GM18508 (cell line): ENCODE results near the gene TOM1L2.
"Not testable (repeated sequence)": the region's sequence is repeated elsewhere in the genome, so short reads cannot be mapped to it uniquely, and the experiment has no call there.

Source experiments
- ATAC-seq: cut with Tn5 transposase; IDR thresholded peaks from one replicate; pipeline ENCODE4 v1.9.1; 2021; ENCODE audit warnings: moderate number of reproducible peaks; ENCODE audit not compliant: insufficient read depth, unreplicated experiment

The TOM1L2 gene

DNA sequence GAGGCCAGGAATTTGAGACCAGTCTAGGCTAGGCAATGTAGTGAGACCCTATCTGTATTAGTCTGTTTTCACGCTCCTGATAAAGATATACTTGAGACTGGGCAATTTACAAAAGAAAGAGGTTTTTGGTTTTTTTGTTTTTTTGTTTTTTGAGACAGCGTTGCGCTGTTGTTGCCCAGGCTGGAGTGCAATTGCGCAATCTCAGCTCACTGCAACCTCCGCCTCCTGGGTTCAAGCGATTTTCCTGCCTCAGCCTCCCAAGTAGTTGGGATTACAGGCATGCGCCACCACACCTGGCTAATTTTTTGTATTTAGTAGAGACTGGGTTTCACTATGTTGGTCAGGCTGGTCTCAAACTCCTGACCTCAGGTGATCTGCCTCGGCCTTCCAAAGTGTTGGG, 23.7 kb upstream of the TOM1L2 start:
- not testable (repeated sequence) for ATAC-seq

DNA sequence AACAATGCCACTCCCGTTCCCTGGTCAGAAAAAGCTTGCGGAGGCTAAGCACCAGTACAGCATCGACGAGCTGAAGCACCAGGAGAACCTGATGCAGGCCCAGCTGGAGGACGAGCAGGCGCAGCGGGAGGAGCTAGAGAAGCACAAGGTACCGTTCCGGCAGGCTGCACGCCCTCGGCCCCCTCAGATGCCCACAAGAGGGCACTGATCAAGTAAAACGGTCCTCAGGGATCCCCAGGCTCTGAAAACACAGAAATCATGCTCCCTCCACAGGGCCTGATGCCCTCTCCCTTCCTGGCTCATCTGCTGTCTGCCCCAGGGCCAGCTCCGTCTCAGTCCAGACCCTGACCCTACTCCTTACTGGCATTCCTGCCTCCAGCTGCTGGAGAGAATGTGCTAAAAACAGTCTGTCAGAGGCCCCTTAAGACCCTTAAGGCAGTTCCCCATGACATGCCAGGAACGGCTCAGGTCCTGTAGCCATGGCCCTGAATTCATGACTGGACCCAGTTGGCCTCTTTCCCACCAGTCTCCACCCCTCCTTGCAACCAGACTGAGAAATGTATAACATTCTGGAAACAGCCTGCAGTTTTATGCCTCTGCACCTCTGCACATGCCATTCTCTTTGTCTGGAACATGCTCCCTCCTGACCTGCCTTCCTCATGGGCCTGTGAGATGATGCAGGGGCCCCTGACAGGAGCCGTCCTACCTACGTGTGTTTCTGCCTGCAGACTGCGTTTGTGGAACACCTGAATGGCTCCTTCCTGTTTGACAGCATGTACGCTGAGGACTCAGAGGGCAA, 22.3 kb upstream of the TOM1L2 start:
- ATAC-seq: no peak

DNA sequence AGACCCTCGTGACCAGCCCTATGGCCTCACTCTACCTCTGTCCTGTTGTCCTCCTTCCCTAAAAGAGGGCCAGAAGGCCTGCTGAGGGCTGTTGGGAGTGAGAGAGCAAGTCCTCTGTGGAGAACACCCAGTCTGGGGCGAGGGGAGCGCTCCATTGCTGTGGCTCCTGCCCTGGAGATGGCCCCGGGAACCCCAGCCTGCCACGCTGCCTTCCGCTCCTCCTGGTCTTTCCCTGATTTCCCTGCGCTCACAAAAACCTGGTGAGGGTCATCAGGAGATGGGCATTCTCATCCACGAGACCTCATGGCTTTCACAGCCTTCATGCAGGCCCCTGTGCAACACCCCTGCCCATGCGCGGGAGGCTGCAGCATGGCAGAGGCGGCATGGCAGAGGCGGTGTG, 21.7 kb upstream of the TOM1L2 start:
- no peak for ATAC-seq

DNA sequence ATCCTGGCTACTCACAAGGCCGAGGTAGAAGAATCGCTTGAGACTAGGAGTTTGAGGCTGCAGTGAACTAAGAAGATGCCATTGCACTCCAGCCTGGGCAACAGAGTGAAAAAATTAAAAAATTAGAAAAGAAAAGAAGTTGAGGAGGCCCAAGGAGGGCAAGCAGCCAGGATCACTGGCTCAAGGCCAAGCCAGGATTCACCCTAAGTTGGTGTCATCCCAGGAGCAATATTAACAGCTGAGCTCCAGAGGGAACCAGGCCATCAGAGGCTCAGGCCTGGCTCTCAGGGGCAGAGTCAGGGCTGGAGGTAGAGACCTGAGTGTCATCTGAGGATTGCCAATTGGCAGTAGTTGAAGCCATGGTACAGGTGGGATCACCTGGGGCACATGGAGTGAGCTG, 21.2 kb upstream of the TOM1L2 start:
- no peak for ATAC-seq

DNA sequence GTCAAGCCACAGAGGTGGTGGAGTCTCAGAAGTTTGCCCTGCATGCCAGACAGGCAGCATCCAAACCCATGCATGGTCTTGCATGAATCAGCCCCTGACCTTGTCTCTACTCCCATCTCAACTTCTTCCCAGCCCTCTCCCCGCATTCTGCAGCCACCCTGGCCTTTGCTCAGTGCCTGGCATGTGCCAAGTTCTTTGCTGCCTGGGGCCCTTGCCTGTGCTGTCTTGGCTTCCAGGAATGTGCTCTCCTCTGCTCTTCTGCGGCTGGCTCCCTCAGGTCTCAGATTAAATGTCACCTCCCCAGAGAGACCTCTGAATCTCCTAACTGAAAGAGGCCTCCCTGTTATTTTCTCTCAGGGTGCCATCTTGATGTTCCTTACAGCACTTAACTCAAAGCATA, 18.1 kb upstream of the TOM1L2 start:
- ATAC-seq: no peak

DNA sequence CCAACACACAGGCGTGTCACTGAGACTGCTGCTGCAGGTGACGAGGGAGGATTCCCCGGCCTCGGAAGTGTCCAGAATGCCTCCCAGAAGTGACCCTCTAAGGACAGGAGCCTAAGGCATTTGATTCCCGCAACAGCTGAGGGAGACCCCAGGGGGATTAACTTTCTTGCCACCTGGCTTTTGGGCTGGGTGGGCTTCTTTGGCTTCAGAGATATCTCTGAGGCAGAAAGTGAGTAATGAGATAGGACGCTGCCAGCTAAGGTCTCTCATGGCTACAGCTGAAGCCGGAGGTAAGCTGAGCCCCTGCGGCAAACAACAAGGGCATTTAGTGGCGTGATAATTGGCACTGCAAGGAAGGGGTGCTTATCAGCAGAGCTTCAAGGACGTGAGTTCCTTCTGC, 17.4 kb upstream of the TOM1L2 start:
- no peak for ATAC-seq

DNA sequence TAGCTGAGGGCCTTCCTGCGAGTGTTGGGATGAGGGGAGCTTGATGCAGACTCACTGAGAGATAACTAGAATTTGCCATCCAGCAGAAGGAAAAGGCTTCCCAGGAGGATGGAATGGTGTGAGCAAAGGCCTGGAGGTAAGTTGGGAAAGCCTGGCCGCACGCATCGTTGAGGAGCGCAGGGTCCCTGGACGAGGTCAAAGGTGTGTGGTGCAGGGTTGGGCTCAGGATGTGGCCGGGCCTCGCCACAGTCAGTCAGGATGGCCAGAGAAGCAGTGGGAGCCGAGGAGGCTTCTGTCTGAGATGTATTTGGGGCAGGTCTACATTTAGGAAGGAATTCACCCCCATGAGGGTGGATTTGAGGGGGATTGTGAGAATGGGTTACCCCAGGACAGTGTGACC, 16.9 kb upstream of the TOM1L2 start:
- ATAC-seq: no peak

DNA sequence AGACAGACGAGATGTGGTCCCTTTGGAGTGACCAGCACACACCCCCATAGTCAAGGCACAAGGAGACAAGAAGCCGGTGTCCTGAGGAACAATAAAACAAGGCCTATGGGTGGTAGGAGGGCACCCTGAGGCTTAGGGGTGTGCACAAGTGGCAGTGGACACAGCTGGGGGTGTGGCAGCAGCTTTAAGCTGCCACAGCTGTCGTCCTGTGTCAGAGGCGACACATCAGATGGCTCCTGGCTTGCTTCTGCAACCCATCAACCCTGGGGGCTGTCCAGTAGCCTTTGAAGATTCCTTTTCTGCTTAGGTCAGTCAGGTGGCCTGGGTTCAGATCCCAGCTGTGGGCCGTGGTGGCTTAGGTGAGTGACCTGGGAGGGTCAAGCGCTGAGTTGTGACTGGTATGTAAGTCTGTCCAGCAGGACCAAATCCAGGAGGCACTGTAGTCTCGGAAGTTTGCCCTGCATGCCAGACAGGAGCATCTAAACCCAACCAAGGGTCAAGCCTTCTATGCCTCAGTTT, 16.3 kb upstream of the TOM1L2 start:
- no peak for ATAC-seq

DNA sequence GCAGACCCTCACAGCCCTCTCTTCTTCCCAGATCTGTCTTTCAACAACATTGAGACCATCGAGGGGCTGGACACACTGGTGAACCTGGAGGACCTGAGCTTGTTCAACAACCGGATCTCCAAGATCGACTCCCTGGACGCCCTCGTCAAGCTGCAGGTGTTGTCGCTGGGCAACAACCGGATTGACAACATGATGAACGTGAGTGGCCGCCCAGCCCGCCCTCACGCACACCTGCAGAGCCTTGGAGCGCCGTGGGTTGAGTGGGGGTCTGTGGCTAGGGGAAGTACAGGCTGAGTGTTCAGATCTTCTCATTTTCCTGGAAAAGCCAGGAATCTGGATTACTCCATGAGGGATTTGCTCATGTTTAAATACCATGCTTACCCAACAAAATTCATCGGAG, 15.7 kb upstream of the TOM1L2 start:
- ATAC-seq: no peak

DNA sequence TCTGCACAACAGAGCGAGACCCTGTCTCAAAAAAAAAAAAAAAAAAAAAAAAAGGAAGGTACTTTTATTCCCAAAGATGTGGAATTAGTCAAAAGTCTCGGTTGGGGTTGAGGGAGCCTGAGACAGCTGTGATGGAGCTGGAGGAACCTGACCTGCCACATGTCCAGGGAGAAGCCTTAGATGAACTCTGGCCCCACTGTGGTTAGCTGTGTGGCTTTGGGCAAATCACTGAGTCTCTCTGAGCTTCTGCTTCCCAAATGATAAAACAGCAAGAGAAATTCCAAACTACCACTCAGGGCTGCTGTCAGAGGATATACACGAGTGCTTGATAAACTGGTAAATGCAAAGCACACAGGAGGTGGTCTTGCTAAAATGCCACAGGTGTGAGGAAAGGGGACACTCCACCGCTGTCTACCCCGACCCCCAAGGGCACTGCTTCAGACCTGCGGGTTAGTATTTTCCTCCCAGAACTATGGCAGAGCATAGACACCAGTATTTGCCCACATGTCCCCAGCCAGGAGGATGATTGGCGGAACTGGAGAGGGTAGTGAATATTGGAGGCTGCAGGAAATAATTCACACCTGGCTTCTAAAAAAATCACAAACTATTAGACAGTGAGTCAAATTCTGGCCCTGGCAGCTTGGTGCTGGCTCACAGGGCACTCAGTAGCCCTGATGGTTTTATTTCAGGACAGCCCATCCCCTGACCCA, 15.1 kb upstream of the TOM1L2 start:
- no peak for ATAC-seq

DNA sequence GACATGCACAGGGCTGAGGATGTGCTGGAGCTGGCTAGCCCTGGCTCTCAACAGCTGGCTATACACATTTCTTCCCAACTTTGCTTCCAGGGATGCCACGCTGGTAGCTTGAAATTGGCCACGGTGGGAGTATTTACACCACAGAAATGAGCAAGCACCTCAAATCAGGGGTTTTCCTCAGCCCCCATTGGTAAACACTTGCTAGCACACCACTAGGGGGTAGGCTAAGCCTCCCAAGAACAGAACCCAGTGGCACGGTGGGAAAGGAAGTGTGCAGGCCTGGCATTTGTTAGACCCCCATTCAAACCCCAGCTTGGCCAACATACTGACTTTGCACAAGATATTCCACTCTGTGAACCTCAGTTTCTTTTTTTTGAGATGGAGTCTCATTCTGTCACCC, 13.4 kb upstream of the TOM1L2 start:
- ATAC-seq: no peak

DNA sequence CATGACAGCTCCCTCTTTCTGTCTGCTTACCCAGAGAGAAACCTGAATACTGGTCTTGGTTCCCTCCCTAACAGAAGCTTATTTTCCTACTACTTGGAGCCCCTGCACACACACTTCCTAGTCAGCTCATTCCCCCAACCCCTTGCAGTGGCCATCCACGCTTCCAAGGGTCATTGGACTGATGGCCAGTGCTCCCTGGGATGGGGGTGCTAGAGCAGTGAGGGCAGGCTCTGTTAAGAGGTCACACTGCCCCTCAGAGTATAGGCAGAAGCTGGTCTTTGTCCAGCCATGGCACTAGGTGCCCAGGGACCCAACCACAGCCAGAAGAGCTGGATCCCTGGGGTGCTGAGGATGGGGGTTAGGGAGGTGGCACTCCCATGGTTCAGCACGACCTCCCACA, 13.0 kb upstream of the TOM1L2 start:
- no peak for ATAC-seq

DNA sequence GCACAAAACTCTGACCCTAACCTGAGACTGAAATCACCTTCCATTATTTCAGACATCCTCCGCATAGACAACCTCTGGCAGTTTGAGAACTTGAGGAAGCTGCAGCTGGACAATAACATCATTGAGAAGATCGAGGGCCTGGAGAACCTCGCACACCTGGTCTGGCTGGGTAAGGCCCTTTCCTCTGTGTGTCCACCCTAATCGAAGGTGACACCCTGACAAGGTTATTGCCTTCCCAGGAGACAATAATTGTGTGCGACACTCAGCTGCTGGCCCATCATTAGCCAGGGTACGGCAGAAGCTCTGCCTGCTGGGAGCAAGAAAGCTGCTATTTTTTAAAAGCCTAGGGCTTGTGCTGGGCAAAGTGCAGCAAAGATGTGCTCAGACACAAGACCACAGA, 11.6 kb upstream of the TOM1L2 start:
- no peak for ATAC-seq

DNA sequence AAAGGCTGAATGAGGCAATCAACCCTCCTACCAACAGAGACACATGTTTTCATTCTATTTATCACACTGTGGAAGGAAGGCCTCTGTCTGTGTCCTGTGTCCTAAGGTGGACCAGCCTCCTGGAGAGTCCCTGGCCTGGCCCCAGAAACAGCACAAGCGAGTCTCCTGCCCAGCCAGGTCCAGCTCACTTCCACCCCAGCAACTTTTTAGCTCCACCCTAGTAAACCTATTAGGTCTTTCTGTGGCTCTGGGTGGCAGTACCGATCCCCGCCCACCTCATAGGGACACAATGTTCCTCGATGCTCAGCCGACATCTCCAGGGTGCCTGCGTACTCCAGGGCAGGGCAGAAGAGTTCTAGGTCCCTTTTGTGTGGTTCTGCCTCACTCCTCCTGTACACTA, 11.2 kb upstream of the TOM1L2 start:
- no peak for ATAC-seq

DNA sequence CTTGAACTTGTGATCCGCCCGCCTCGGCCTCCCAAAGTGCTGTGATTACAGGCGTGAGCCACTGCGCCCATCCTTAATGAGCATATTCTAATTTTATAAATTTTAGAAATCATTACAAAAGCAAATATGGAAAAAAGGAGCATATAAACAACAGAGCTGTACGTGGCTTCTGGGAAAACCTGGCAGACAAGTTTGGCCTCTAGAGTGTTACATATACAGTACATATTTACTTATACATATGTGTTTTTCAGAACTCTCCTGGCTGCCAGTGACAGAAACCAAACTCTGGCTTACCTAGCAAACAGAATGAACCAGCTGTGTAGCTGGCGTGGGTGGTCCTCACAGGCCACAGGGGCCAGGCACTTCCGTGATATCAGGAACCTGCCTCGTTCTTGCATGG, 10.6 kb upstream of the TOM1L2 start:
- ATAC-seq: no peak

DNA sequence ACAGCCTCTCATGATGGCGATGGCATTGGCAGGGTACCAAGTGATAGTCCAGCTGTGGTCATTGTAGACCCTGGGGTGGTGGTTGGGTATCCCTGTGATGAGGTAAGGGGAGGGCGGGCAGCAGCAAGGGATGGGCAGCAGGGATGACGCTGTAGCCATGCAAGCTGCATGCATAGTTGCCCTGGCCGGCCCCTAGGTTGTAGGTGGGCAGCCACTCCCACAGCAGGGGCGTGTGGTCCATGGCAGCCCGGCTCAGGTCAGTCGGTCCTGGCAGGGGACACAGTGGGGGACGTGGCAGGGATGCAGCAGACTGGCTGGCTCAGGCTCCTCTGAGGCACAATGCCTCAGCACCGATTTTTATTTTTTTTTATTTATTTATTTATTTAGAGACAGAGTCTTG, 9.1 kb upstream of the TOM1L2 start:
- no peak for ATAC-seq

DNA sequence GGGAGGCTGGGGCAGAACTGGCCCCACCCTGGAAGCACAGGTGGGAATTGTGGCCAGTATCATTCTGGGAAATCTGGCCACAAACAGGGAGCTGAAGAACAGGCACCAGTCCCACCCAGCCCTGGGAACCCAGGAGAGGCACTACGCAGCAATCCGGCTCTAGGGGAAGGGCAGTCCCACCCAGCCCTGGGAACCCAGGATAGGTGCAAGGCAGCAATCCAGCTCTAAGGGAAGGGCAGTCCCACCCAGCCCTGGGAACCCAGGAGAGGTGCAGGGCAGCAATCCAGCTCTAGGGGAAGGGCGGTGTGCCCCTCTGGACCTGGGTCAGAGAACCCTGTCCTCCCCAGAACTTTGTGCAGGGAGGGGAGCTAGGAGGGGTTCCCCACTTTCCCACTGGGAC, 7.6 kb upstream of the TOM1L2 start:
- ATAC-seq: no peak

DNA sequence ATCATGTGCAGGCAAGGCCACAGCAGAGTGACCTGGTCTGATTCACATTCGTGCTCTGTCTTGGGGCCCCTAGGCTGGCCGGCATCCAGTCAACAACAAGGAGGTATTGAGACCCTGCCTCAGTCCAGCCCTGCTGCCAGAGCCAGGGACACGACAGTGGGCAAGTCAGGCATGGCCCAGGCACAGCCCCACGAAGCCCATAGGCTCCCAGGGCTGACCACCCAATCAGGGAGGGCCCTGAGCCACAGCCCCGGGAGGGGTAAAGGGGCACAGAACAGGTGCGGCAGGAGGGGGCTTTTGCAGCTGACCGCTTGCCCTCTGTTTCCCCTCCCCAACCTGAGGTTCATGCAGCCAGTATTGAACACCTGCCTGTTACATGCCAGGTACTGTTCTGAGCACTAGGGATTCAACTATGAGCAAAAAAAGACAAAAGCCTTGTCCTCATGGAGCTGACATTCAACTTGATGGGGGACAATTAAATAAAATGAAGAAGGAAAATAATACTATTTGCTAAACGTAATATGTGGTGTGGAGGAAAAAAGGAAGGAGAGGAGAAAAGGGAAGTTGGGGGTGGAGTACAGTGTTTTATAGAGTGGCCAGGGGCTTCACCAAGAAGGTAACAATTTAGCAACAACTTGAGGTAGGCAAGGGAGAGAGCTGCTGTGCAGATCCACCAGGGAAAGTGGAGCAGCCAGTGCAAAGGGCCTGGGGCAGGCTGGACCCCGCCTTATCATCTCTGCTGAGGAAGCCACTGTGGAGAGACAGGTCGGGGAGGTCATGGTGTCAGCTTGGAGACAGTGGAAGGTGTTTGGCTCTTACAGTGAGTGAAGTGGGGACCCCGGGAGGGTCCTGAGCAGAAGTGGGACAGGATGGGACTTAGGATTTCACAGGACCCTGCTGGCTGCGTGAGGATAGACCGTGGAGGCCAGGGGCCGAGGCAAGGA, 6.6 kb upstream of the TOM1L2 start:
- no peak for ATAC-seq

DNA sequence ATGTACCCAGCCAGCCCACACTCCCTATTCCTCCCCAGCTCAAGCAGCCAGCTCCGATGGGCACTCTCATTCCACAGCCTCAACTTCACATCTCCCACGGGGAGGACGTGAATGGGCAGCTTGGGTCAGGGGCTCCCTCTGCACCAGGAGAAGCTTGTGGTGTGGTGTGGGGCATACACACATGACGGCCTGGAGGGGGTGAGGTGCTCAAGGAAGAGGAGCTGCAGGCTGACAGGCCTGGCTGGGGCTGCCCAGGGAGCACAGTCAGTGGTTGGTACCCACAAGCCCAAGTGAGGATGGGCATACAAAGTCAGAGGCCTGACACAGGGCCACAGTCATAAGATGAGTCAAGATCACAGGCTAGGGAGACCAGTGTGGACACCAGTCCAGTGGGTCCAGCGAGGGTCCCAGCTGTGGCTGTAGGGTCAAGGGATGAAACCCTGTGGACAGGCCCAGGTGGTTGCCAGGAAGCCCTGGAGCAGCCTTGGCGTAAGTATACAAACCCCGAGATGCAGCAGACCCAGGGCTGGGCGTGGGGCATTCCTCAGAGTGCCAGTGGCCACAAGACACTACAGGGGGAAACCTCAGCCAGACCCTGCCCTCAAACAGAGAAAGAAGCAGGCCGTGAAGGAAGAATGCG, 4.9 kb upstream of the TOM1L2 start:
- no peak for ATAC-seq

DNA sequence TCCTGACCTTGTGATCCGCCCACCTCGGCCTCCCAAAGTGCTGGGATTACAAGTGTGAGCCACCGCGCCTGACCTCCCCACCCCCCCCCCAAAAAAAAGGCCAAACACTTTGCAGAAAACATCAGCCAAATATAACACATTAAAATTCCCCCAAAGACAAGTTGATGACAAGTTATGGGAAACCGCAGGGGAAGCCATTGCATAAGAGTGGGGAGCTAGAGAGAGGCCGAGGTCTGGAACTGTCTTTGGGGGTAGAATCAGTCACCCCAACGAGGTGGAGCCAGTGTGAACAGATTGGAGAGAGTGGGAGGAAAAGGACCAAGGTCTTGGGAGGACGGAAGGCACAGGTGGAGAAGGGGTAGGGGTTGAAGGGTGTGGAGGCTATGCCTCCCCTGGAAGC, 3.2 kb upstream of the TOM1L2 start:
- no peak for ATAC-seq

DNA sequence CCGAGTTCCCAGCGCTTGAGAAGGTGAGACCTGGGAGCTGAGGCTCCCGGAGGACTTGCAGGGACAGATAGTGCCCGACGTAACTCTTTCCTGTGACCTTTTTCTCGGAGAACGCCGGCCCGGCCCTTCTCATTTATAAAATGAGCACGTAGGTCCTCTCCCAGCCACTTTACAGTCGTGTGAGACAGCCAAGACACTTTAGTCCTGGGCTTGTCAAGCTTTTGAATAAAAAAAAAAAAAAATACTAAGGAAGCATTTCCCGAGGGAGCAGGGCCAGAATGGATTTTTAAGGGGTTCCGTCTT, 703 bp upstream of the TOM1L2 start:
- no peak for ATAC-seq
